GM19463 (cell line): Measurements from ENCODE around the gene GPR12.

ENCODE experiments used
- ATAC-seq: cut with Tn5 transposase; IDR thresholded peaks from one replicate; pipeline ENCODE4 v1.9.1; 2021; ENCODE audit warnings: mild to moderate bottlenecking, moderate library complexity; ENCODE audit not compliant: unreplicated experiment

GPR12 gene, protein sequence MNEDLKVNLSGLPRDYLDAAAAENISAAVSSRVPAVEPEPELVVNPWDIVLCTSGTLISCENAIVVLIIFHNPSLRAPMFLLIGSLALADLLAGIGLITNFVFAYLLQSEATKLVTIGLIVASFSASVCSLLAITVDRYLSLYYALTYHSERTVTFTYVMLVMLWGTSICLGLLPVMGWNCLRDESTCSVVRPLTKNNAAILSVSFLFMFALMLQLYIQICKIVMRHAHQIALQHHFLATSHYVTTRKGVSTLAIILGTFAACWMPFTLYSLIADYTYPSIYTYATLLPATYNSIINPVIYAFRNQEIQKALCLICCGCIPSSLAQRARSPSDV

DNA sequence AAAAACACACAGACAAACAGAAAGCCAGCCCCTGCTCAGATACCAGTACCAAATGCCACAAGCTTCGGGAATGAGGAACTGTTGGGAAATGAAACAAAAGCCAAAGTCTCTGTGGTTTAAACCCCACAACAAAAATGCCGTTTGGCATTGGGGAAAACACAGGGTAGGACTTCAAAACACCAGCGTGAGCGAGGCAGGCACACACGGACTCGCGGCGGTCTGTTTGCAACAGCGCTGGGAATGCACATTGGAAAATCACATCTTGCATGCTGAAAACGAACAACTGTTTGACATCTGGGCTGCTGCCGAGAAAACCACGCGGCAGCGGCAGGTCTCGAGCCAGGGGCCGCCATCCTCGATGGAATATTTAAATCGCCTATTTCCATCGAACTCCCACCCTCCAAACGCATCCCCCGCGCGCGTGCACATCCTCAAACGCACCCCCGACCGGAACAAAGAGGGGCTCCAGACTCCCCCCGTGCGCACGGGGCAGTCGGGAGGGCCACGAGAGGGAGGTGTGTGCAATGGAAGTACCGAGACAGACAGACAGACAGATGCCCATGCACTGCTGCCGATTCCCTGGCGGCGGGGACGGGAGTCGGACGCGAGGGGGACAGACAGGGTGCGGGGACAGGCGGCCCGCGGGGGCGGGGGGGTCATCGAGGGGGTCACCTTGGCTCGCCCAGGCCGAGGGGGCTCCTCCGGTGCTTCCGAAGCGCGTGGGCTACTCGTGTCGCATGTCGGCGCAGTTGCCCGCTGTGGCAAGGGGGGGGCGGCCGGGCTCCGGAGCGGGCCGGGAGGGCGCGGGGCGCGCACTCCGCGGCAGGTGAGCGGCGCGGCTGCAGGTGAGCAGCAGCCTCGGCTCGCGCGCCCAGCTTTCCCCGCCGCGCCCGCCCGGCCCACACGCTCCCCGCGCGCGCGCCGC lies at the start of gene GPR12:
TSS of gene GPR12 (minus strand) at position 880 of the 925 bp plus-strand sequence. CDS start 959 bp downstream, outside the sequence.
- no peak for ATAC-seq

DNA sequence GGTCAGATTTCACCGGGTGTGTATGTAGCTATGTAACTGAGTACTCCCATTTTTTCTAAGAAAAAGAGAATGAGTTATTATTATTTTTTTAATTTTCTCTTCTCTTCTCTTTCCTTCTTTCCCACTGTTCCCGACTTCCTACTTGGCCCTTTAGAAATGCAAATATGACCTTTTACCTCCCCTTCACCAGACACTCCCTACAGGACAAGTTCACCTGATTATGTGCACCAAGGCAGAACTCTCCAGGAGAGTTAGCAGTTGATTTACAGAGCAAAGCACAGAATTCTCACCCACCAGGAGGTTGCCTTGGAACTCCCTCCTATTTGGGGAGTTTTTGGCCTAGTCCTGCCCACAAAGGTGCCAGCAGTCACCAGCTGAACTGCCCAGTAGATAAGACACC lies 49.5 kb upstream of the GPR12 start:
- no peak for ATAC-seq

DNA sequence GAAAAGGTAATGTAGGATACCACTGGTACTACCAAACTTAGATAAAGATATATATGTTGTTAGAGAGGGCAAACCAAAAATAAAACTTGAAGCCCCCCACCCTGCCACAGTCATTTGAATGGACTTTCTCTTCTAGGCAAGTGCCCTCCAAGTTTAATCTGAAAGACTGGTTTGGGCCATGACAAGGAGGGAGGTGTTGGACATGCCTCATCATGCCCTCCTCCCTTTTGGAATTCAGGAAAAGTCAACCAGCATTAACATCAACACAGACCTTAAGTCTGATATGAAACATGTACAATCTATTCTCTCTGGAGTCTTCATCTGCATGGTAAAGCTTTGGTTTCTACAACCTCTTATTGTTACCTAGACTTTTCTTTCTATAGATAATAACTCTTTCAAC lies 46.3 kb upstream of the GPR12 start:
- ATAC-seq: no peak

DNA sequence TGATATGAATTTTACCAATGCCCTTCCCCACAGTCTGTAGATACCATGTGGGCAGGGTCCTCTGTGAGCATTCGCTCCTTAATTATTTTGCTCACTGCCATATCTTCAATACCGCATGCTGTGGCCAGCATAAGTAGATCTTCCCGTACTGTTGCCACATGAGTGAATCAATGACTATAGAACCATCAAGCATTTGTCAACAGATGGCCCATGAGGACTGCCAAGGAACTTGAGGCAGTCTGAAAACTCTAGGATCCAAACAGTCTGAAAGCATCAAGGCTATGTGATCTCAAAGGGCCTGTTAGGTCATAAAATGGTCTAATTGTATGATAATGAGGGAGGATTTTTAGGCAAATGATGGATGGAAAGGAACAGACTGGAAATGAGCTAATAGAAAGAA lies 27.4 kb upstream of the GPR12 start:
- ATAC-seq: no peak

DNA sequence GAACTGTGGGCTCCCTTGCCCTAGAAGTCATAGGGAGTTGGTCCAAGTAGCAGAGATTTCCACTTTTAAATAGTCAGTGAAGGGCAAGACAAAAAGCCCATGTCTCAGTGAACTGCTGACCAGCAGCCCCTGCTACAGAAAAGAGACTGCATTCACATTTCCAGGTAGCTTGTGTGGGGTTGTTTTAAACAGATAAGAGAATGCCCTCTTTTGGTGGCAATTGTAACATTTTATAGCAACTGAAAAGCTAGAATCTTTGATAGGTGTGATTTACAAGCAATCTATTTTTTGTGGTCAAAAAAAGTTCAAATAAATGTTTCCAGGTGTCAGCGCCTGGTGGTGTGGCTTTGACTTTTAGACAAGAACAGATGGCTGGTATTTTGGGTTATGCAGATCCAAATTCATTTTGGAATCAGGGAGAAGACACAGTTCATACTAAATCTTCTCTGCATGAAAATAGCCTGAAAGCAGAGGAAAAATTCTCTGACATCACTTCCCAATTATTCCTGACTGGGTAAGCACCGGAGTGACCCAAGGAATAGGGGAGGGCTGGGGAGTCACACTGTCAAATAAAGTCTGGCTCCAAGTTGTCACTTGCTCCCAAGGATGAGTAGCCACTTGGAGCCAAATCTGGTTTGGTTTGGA lies 26.2 kb upstream of the GPR12 start:
- ATAC-seq: no peak

DNA sequence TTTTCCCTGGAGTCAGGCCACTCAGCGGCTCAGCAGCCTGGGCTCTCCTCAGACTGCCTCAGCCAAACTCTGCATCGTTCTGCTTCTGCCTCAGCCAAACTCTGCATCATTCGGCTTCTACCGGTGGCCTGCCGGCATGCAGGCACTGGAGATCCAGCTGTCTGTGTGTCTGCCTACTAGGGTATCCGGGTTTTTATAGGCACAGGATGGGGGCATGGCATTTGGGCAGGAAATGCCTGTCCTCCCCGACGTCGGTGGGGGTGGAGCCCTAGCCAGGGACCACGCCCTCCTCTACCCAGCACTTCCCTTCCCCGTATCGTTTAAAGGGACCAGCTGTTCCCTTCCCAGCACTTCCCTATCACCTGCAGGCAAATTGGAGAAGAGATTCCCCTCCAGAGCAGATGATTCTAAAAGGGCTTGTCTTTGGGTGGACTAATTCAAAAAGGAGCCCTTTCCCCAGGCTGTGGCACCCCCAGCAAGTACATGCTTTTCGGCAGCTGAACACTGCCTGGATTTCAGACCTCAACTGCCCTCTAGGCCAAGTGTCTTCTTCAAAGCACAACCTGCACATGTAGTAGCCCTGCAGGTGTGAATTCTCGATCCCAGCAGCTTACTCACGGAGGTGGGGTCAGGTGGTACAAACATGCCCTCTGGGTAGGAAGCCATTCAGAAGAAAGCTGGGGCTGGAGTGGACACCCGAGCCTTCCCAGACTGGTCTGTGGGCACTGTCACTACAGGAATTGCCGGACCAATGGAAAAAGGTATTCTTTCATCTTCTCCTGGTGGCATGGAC lies 25.4 kb upstream of the GPR12 start:
- peak; percentile 23 for ATAC-seq

DNA sequence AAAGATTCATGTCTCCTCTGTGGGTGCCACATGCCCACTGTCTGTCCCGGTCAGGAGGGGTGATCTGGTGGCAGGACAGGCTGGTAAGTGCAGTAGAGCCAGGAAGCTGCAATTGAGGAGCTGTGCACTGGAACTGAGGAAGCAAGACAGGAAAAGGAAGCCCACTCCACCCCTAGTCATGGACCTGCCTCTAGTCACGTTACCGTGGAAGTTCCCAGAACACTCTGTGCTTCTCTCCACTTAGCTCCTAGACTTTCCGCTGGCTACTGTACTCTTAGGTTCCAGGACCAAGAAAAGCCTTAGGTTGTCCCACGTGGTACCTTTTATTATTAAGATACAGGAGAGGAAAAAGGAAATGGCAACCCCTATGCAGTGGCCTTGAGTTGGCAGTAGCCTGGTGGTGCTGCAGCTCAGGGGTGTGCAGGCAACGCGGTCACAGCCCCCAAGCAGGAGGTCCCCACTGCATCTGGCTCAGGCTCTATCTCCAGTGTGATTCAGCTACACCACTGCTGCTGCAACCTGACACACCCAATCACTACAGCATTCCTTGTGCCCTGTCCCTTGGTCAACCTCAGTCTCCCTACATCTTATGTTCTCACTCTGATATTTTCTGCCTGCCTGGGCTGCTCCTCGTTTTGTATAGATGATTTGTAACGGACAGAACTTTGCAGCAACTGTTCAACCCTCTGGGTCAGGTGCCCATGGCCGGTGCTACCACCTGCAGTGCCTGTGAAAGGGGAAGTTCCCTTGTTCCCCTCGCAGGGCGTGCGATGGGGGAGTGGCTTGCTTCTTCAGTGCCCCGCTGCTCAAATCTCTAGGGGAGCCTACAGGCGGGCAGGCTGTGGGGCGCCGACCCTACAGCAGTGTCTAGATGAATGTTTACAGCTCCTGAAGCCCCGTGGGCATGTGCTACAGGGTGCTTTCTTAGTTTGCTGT lies 24.4 kb upstream of the GPR12 start:
- ATAC-seq: peak; percentile 50

DNA sequence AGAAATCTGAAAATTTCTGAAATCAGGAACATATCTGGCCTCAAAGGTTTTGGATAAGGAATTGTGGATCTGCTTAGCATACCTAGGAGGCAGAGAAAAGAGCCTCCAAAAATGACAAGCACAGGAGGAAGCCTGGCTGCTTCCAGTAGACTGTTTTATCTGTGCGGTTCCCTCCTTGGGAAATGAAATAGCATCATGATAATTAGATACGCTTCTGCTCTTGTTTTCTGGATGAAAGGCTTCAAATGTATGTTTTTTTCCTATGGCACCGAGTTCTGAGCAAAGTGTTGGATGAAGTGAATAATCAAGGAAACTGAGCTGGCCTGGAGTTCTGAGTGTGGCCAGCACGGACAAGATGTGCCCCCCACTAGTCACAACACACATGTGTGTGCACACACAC lies 19.8 kb upstream of the GPR12 start:
- ATAC-seq: no peak

DNA sequence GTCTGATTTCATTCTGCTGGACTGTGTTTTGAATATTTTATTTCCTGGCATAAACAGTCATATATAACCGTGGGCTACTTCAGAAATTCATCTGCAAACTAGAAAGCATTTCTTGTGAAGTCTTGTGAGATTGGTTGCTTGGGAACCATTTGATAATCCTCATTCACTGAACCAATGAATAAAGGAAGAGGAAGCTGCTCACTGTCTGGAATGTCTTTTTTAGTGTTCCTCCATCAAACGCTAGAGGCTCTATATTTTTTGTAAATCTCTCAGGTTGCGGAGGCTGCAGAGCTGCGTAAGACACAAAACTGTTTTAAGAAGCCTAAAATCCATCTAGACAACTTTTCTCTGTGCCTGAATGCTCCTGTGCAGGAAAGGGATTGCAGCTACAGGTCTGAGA lies 18.7 kb upstream of the GPR12 start:
- ATAC-seq: no peak

DNA sequence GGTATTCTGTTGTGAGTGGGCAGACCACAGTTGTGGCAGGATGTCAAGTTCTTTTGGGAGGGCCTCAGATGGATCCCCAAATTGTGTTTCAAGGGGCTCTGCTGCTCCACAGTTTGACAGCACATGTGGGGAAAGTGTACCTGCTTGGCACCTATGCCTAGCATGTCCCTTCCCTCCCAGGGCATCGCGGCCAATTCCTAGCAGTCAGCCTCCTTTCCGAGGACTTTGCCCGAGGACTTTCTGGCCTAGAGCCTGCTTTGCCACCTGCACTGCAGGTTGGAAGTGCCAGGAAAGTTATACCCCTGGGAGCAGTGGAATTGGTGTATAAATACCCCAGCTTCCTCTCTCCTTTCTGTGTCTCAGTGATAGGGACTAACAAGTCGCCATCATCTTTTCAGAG lies 11.9 kb upstream of the GPR12 start:
- no peak for ATAC-seq

DNA sequence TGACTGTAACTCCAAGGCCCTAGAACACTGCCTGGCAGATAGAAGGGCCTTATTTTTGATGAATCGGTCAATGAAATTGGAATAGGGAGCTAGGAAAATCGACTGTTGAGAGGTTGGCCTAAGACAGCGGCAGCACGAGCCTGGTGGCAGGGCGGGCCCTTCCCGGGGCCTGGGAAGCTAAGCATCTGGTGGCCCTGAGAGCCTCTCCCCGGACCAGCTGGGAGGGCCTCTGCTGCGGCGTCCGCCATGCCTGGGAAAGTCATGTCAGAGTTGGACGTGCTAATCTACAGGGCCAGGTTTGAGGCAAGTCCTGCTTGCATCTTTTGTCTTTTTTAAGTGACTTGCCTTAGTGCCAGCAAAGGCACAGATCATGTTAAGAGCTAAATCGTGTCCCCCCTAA lies 11.2 kb upstream of the GPR12 start:
- ATAC-seq: no peak

DNA sequence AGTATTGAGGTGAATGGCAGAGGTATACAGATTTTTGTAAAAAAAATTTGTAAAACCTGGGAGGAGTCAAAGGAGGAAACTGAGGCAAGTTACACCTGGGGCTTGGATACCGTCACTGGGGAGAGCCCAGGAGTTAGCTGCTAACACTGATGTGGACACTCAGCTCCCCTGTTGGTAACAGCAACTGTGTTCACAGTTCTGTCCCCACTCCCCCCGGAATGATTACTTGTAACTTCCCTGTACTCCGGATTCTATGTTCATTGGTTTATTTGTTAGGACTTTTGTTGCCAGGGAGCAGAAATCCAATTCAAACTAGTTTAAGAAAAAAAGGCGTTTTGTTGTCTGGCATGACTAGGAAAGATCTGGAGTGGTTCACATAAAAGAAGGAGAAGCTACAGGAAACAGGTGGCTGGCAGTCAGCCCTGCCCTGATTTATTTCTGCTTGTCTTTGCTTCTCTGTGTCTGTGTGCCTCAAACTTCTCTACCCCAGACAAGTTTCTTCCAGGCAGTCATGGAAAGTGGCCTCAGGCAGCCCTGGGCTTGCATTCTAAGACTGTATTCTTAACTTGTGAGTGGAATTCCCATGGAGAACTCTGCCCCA lies 2.3 kb upstream of the GPR12 start:
- ATAC-seq: no peak

DNA sequence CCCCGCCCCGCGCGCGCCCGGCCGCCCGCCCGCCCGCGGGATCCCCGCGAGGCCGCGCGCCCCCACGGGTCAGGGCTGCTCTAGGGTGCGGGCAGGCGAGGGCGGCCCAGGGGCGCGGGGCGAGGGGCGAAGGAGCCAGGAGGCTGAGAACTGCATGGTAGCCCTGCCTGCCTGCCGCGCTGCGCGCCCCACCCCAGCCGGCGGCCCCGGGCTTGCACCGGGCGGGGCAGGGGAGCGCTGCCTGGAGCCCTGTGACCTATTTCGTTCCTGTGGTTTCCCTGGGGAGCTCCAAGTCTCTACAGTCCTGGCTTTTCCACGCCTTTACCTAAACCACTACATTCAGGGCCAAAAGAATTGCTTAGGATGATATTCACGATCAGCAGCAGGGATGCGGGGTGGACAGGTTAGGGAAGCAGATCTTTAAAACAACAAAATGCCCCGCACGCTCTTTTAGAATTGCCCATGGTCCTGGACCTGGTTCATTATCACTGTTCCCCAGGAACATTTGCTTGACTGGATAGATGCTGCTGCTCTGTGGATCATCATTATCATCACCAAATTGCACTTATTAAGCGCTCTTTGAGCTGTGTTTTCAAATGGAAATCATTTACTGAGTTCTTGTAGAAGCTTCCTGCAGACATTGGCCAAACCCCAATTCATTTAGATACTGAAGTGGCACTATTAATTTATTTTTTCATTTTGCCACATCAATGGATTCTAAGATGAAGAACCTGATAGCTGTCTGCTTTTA lies 421 bp upstream of the GPR12 start:
- no peak for ATAC-seq

DNA sequence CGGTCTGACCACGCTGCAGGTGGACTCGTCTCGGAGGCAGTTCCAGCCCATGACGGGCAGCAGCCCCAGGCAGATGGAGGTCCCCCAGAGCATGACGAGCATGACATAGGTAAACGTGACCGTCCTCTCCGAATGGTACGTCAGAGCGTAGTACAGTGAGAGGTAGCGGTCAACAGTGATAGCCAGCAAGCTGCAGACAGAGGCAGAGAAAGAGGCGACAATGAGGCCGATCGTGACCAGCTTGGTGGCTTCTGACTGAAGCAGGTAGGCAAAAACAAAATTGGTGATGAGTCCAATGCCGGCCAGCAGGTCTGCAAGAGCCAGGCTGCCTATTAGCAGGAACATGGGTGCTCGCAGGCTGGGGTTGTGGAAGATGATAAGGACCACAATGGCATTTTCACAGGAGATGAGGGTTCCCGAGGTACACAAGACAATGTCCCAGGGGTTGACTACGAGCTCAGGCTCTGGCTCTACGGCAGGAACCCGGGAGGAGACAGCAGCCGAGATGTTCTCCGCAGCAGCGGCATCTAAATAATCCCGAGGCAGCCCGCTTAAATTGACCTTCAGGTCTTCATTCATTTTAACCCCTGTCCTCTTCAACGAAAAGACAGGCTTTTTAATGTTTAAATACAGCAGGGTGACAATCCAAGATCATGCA lies 1.2 kb downstream of the GPR12 start:
- no peak for ATAC-seq

DNA sequence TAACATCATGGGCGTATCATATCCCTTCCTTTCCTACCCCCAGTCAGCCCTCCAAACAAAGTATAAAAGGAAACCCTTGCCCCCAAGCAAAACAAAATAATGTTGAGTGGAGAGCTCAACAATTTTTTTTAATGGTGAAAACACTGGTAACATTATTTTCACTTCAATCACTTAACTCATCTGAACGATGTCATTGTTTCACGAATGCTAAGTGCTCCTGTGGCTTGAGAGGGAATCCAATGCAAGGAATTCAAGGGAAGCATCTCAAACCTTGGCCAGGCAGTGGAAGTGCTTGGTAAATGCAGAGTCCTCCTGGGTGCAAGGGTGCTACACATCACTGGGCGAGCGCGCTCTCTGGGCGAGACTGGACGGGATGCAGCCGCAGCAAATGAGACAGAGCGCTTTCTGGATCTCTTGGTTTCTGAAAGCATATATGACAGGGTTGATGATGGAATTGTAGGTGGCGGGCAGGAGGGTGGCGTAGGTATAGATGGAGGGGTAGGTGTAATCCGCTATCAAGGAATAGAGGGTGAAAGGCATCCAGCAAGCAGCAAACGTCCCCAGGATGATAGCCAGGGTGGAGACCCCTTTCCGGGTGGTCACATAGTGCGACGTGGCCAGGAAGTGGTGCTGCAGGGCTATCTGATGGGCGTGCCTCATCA lies 2.0 kb downstream of the GPR12 start:
- ATAC-seq: no peak

DNA sequence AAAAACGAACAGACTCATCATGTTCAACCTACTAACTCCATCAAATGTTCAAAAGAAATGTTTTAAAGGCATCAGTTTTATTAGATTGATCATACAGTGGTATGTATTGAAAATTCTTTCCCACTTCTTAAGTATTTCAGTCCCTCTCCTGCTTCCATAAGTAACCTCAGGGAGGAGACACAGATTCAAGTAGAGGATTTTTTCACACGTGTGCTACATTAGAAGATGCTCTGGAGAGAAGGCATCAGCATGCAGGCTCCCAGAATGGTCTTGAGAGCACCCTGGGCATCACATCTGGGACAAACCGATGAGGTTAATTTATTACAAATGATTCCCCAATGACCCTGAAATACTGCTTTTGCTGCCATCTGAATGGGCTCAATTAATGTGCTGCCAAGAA lies 3.6 kb downstream of the GPR12 start:
- ATAC-seq: no peak

DNA sequence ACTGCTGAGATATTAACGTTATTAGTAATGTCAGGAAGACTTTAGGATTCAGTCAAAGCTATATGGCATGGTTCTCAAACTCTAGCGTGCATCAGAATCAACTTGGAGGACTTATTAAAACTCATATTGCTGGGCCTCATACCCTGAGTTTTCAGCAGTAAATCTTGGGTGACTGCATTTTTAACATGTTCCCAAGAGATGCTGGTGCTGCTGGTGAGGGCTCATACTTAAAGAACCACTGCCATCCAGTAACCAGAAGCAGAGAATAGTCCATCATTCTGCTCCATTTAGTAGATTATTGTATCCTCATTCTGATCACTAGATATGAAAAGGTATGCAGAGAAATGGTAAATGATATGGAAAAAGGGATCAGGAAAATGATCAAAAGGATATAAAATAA lies 7.9 kb downstream of the GPR12 start:
- ATAC-seq: no peak

DNA sequence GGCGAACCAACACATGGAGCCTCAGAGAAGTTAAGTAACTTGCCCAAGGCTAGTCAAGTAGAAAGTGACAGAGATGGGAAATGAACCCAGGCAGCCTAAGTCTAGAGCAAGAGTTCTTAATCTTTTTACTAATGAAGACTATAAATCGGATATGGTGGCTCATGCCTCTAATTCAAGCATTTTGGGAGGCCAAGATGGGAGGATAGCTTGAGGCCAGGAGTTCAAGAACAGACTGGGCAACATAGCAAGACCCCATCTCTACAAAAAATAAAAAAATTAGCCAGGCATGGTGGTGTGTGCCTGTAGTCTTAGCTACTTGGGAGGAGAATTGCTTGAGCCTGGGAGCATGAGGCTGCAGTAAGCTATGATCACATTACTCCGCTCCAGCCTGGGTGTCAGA lies 10.7 kb downstream of the GPR12 start:
- no peak for ATAC-seq
